Osteoblast (primary cell): ENCODE measurements around the gene EPB41L4B. TPM values are rescaled to one million over a fixed set of nuclear protein-coding genes. Genes with fewer than 3 reads are reported as not detected.

ENCODE experiments used
- DNase-seq: peaks from one replicate; pipeline ENCODE4 v3.0.0; 2011; ENCODE audit warnings: low spot score, mixed read lengths; ENCODE audit not compliant: insufficient read length; ENCODE audit errors: missing footprints
- H2AFZ ChIP-seq: 2 replicates; pipeline ENCODE4 v1.6.0; 2011; ENCODE audit warnings: mild to moderate bottlenecking, low read length
- H3K27ac ChIP-seq: 2 replicates; pipeline ENCODE4 v1.5.1; 2011; ENCODE audit warnings: mild to moderate bottlenecking, low read depth, low read length, moderate library complexity
- H3K27me3 ChIP-seq: 2 replicates; pipeline ENCODE4 v1.6.0; 2012; ENCODE audit warnings: mild to moderate bottlenecking, control low read depth, inconsistent platforms, low read length, moderate library complexity; ENCODE audit not compliant: insufficient read depth
- H3K36me3 ChIP-seq: 2 replicates; pipeline ENCODE4 v1.5.1; 2011; ENCODE audit warnings: mild to moderate bottlenecking, low read length, control low read depth, moderate library complexity; ENCODE audit not compliant: insufficient read depth
- H3K4me1 ChIP-seq: 2 replicates; pipeline ENCODE4 v1.5.1; 2011; ENCODE audit warnings: mild to moderate bottlenecking, low read length, control low read depth, moderate library complexity; ENCODE audit not compliant: insufficient read depth
- H3K4me2 ChIP-seq: 2 replicates; pipeline ENCODE4 v1.6.0; 2011; ENCODE audit warnings: mild to moderate bottlenecking, low read length; ENCODE audit not compliant: insufficient read depth
- H3K4me3 ChIP-seq: fragments of 200-600 bp; sonication (generic); 3 replicates; pipeline ENCODE4 v1.5.1; 2012; ENCODE audit warnings: mild to moderate bottlenecking, low read length, inconsistent platforms; ENCODE audit not compliant: insufficient read depth
- H3K79me2 ChIP-seq: 2 replicates; pipeline ENCODE4 v1.6.0; 2012; ENCODE audit warnings: mild to moderate bottlenecking, low read length, control low read depth, inconsistent platforms; ENCODE audit not compliant: insufficient read depth
- H3K9me3 ChIP-seq: 2 replicates; pipeline ENCODE4 v1.5.1; 2011; ENCODE audit warnings: low read depth, low read length, control low read depth
- H4K20me1 ChIP-seq: 2 replicates; pipeline ENCODE4 v1.6.0; 2012; ENCODE audit warnings: mild to moderate bottlenecking, low read length, control low read depth; ENCODE audit not compliant: insufficient read depth
- total RNA-seq: library from RNA; depleted of rRNA; stranded (reverse); fragments of >200 nt; gene quantifications from 2 replicates; pipeline ENCODE4 v1.2.3, GENCODE V29; 2012
- TF ChIP-seq, protein P1 (sequence below): IDR thresholded peaks from 2 replicates; pipeline ENCODE4 v1.5.1; 2011; ENCODE audit warnings: mild to moderate bottlenecking, low read depth, low read length, moderate library complexity; ENCODE audit errors: extremely low read depth

The EPB41L4B gene
- total RNA-seq, 1 donor: 2.2 TPM

DNA sequence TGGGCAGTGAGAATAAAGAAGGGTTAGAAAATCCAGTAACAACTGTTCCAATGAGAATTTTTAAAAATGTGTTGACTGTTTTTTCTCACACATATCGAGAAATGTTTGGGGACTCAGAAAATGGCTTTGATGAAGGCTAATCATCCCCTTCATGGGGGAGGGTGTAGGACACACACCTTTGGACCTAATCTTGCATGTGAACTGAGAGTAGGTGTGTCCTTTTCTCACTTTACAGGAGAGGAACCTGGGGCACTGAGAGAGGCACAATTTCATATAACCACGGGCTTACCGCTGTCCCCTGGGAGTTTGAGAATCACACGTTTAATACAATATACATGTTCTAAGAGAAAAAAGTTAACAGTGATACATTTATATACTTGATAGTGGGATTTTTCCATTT lies 171.1 kb downstream of the EPB41L4B start:
- no peak overlapping the region for H3K4me3 ChIP-seq
- no peak for DNase-seq
- H3K27me3 ChIP-seq: peaks cover 27% of the 10 kb centered on the region
- H3K36me3 ChIP-seq: no peaks in the 10 kb centered on the region
- no peak overlapping the region for H2AFZ ChIP-seq
- H3K79me2 ChIP-seq: no peaks in the 10 kb centered on the region
- no peak overlapping the region for H3K4me2 ChIP-seq
- no peaks in the 10 kb centered on the region for H3K4me1 ChIP-seq
- no peaks in the 10 kb centered on the region for H4K20me1 ChIP-seq
- no peak overlapping the region for H3K27ac ChIP-seq
- TF ChIP-seq, protein P1, sequence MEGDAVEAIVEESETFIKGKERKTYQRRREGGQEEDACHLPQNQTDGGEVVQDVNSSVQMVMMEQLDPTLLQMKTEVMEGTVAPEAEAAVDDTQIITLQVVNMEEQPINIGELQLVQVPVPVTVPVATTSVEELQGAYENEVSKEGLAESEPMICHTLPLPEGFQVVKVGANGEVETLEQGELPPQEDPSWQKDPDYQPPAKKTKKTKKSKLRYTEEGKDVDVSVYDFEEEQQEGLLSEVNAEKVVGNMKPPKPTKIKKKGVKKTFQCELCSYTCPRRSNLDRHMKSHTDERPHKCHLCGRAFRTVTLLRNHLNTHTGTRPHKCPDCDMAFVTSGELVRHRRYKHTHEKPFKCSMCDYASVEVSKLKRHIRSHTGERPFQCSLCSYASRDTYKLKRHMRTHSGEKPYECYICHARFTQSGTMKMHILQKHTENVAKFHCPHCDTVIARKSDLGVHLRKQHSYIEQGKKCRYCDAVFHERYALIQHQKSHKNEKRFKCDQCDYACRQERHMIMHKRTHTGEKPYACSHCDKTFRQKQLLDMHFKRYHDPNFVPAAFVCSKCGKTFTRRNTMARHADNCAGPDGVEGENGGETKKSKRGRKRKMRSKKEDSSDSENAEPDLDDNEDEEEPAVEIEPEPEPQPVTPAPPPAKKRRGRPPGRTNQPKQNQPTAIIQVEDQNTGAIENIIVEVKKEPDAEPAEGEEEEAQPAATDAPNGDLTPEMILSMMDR: no peak
- H3K9me3 ChIP-seq: no peaks in the 10 kb centered on the region

DNA sequence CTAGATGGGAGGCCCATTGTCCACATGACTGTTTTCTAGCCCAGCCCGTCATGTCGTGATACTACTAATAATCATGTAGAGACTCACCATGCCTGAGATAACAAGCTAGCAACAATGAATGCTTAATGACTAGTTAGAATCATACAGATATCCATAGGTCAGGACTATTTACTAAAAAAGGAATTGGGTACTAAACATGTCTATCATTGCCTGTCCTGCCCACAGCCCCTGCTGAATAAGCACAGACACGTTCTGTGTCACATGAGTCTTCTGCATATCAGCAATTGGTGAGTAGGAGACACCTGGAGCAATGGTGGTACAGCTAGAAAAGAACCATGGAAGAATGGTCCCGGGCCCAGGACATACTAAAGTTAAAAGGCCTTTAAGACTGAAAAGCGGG lies 171.8 kb downstream of the EPB41L4B start:
- no peak overlapping the region for H3K4me2 ChIP-seq
- H3K9me3 ChIP-seq: no peaks in the 10 kb centered on the region
- H4K20me1 ChIP-seq: no peaks in the 10 kb centered on the region
- no peaks in the 10 kb centered on the region for H3K79me2 ChIP-seq
- TF ChIP-seq, protein P1: no peak
- H3K36me3 ChIP-seq: no peaks in the 10 kb centered on the region
- no peaks in the 10 kb centered on the region for H3K4me1 ChIP-seq
- H2AFZ ChIP-seq: no peak overlapping the region
- DNase-seq: no peak
- H3K27me3 ChIP-seq: peaks cover 27% of the 10 kb centered on the region
- H3K4me3 ChIP-seq: no peak overlapping the region
- H3K27ac ChIP-seq: no peak overlapping the region

DNA sequence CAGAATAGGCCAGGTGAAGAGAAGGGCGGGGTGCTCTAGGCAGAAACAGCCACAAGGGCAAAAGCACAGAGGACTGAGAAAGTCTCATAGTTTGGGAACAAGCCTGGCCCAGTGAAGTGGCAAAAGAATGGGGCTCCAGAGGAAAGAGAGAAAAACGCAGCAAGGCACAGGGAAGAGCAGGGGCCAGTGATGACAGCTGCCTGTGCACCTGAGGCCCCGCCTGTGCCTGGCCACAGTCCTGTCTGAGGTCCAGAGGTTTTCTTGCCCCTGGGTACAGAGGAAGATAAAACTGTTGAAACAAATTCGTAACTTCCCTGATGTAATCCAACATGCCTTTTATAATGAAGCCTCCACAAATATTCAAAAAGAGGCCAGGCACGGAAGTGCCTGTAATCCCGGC lies 175.8 kb downstream of the EPB41L4B start:
- TF ChIP-seq, protein P1: no peak
- Histone ChIP-seq H3K36me3 (no peaks in the 10 kb centered on the region), H4K20me1 (no peaks in the 10 kb centered on the region), H3K4me1 (no peaks in the 10 kb centered on the region), H3K4me2 (no peak overlapping the region), H3K79me2 (no peaks in the 10 kb centered on the region), H3K27me3 (peaks cover 22% of the 10 kb centered on the region), H3K9me3 (no peaks in the 10 kb centered on the region), H3K4me3 (no peak overlapping the region), H3K27ac (no peak overlapping the region), H2AFZ (no peak overlapping the region)
- no peak for DNase-seq

DNA sequence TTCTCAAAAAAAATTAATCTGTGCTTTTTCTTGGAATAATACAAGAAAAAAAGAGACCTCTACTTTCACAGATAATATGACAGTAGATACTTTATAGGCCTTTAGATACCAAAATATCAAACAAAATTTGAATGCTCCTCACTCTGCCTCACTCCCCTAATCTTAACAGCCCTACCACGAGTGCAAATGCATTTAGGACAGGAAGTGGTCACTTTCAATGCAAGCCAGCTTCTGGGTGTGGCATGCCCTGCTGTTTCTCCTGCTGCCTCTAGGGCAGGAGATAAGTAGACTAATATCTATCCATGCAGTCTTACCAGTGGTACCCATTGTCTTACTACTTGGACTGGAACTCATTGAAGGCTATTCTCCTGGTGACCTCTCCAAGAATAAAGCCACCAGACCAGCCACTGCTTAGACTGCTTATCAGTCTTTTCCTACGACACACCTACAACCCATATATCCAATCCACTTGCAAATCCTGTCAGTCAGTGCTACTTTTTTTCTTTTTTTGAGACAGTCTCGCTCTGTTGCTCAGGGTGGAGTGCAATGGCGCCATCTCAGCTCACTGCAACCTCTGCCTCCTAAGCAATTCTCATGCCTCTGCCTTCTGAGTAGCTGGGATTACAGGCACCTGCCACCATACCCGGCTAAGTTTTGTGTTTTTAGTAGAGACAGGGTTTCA lies 176.8 kb downstream of the EPB41L4B start:
- Histone ChIP-seq H3K36me3 (no peaks in the 10 kb centered on the region), H4K20me1 (no peaks in the 10 kb centered on the region), H3K27ac (no peak overlapping the region), H3K27me3 (peaks cover 12% of the 10 kb centered on the region), H3K4me2 (no peak overlapping the region), H3K9me3 (no peaks in the 10 kb centered on the region), H2AFZ (peak overlapping the region; percentile 41), H3K79me2 (no peaks in the 10 kb centered on the region), H3K4me1 (no peaks in the 10 kb centered on the region), H3K4me3 (no peak overlapping the region)
- TF ChIP-seq, protein P1: peak; percentile 46
- peak; percentile 63 for DNase-seq
